Stimulated activated CD4-positive, alpha-beta T cell treated with anti-CD3 and anti-CD28 coated beads, Interleukin-4, amount 100 ng/mL, for 1 hour (primary cell): Measurements from ENCODE around the gene WDR44.
"Not testable (repeated sequence)": the region's sequence is repeated elsewhere in the genome, so short reads cannot be mapped to it uniquely, and the experiment has no call there.

Experiments
- DNase-seq: peaks from one replicate; pipeline ENCODE4 v3.0.0-alpha.2; 2020

Gene WDR44

GRCh38 chrX:118345464-118346257 is at the start of gene WDR44:
Gene WDR44 (plus strand): TSS chrX:118346106. CDS start chrX:118346504, 398 bp downstream.
- peak; percentile 89 for DNase-seq

GRCh38 chrX:118305827-118306226 is 40.1 kb upstream of the WDR44 start:
- DNase-seq = not testable (repeated sequence)

- no peak for DNase-seq
These were observed 30.4 kb upstream of the WDR44 start for GRCh38 chrX:118315529-118315928.

GRCh38 chrX:118324588-118324987 is 21.3 kb upstream of the WDR44 start:
- no peak for DNase-seq

- DNase-seq = no peak
These were observed 20.5 kb upstream of the WDR44 start for GRCh38 chrX:118325453-118325852.

- no peak for DNase-seq
These were observed 16.7 kb upstream of the WDR44 start for GRCh38 chrX:118329175-118329574.

GRCh38 chrX:118337687-118338086 is 8.2 kb upstream of the WDR44 start:
- no peak for DNase-seq

- no peak for DNase-seq
These were observed 7.0 kb upstream of the WDR44 start for GRCh38 chrX:118338930-118339329.

GRCh38 chrX:118345045-118345463 is 852 bp upstream of the WDR44 start:
- DNase-seq = no peak

- DNase-seq = peak; percentile 51
These were observed 570 bp downstream of the WDR44 start for GRCh38 chrX:118346258-118347094.

- no peak for DNase-seq
These were observed 1.2 kb downstream of the WDR44 start for GRCh38 chrX:118347131-118347530.

GRCh38 chrX:118347736-118348135 is 1.8 kb downstream of the WDR44 start:
- no peak for DNase-seq

- no peak for DNase-seq
These were observed 2.4 kb downstream of the WDR44 start for GRCh38 chrX:118348186-118348810.

GRCh38 chrX:118349188-118349587 is 3.3 kb downstream of the WDR44 start:
- no peak for DNase-seq

GRCh38 chrX:118350221-118350620 is 4.3 kb downstream of the WDR44 start:
- DNase-seq = no peak

GRCh38 chrX:118350706-118351105 is 4.8 kb downstream of the WDR44 start:
- no peak for DNase-seq

- DNase-seq = no peak
These were observed 6.7 kb downstream of the WDR44 start for GRCh38 chrX:118352566-118352965.

GRCh38 chrX:118353081-118353850 is 7.4 kb downstream of the WDR44 start:
- no peak for DNase-seq

- DNase-seq = no peak
These were observed 9.5 kb downstream of the WDR44 start for GRCh38 chrX:118355225-118355920.

- no peak for DNase-seq
These were observed 10.3 kb downstream of the WDR44 start for GRCh38 chrX:118356154-118356701.

- no peak for DNase-seq
These were observed 14.7 kb downstream of the WDR44 start for GRCh38 chrX:118360429-118361125.
